Measurements from ENCODE around the gene EZH1.
"Not testable (repeated sequence)": the region's sequence is repeated elsewhere in the genome, so short reads cannot be mapped to it uniquely, and the experiment has no call there.

- not testable (repeated sequence) for TF ChIP-seq EZH2 (IDR thresholded peaks at IDR 0.05; ENCODE audit: borderline replicate concordance, insufficient read depth, low read length, poor library complexity, severe bottlenecking); CTCF (IDR thresholded peaks at IDR 0.05; ENCODE audit: poor library complexity, severe bottlenecking); RAD21 (conservative IDR thresholded peaks at IDR 0.05); TAF1 (IDR thresholded peaks at IDR 0.05; ENCODE audit: low read depth); EP300 (conservative IDR thresholded peaks at IDR 0.05; ENCODE audit: poor library complexity, severe bottlenecking); REST (IDR thresholded peaks at IDR 0.05; ENCODE audit: borderline replicate concordance)
Measured at GRCh38 chr17:42742916-42743315, 1.9 kb downstream of the EZH1 start.
